Astrocyte (in vitro differentiated cells and primary cell): ENCODE data around the gene TMTC4.

ENCODE experiments used
- CTCF ChIP-seq: IDR thresholded peaks from 2 replicates; pipeline ENCODE4 v1.5.1; 2011; ENCODE audit warnings: low read depth, mild to moderate bottlenecking, inconsistent platforms, low read length, moderate library complexity; ENCODE audit not compliant: insufficient read depth
- EZH2 ChIP-seq: IDR thresholded peaks from 2 replicates; pipeline ENCODE4 v1.6.1; 2012; ENCODE audit warnings: mild to moderate bottlenecking, low read length, inconsistent platforms; ENCODE audit not compliant: insufficient read depth

GRCh38 chr13:100561158-100561499 is 113.5 kb downstream of the TMTC4 start:
- TF ChIP-seq CTCF (no peak), EZH2 (no peak)
